H1 (cell line): ENCODE results near the gene C2CD2L. TPM values are rescaled to one million over a fixed set of nuclear protein-coding genes. Genes with fewer than 3 reads are reported as not detected.

ENCODE experiments used
- CTCF ChIA-PET: fragments of 300-600 bp; sonication (Branson Sonifier 250); formaldehyde crosslinking; loops from one replicate; lab custom pipeline; 2021; ENCODE audit not compliant: partially characterized antibody; lab: Charles Lee
- POLR2A ChIA-PET: fragments of 300-600 bp; sonication (Branson Sonifier 250); formaldehyde crosslinking; loops from one replicate; lab custom pipeline; 2021; ENCODE audit warnings: inconsistent platforms; ENCODE audit not compliant: partially characterized antibody; lab: Charles Lee
- DNase-seq, 2 experiments: peaks; one replicate each; pipeline versions ENCODE4 v3.0.0 to v3.0.0-alpha.2; 2010 to 2022; ENCODE audit warnings: low spot score in 2 of 2, low read depth in 1 of 2, mixed read lengths in 1 of 2
- FAIRE-seq: peaks from 2 replicates; lab custom pipeline; 2011; peaks lifted over from hg19 to GRCh38; lab: Jason Lieb, UNC
- H2AFZ ChIP-seq: 2 replicates; pipeline ENCODE4 v1.8.1; 2012; ENCODE audit warnings: low read length, inconsistent platforms
- H2AK5ac ChIP-seq: 2 replicates; pipeline ENCODE4 v1.6.1; 2013; ENCODE audit warnings: low read depth, low read length
- H2BK120ac ChIP-seq: replicated peaks from 2 replicates; pipeline ENCODE3; 2013; ENCODE audit warnings: low read depth, low read length, inconsistent platforms
- H2BK12ac ChIP-seq: 2 replicates; pipeline ENCODE4 v1.6.1; 2013; ENCODE audit warnings: low read depth, low read length
- H2BK15ac ChIP-seq: 2 replicates; pipeline ENCODE4 v1.6.1; 2013; ENCODE audit warnings: low read length
- H2BK20ac ChIP-seq: 2 replicates; pipeline ENCODE4 v1.6.1; 2013; ENCODE audit warnings: low read length
- H2BK5ac ChIP-seq: 2 replicates; pipeline ENCODE4 v1.6.1; 2013; ENCODE audit warnings: low read depth, low read length
- H3K14ac ChIP-seq: 2 replicates; pipeline ENCODE4 v1.6.1; 2013; ENCODE audit warnings: inconsistent platforms; ENCODE audit not compliant: insufficient read length
- H3K18ac ChIP-seq: 2 replicates; pipeline ENCODE4 v1.6.1; 2013; ENCODE audit warnings: low read length; ENCODE audit errors: extremely low read depth
- H3K23ac ChIP-seq: 2 replicates; pipeline ENCODE4 v1.6.1; 2013; ENCODE audit warnings: inconsistent platforms; ENCODE audit not compliant: insufficient read length
- H3K23me2 ChIP-seq: 2 replicates; pipeline ENCODE4 v1.6.1; 2013; ENCODE audit warnings: low read depth, low read length
- H3K27ac ChIP-seq: 2 replicates; pipeline ENCODE4 v1.6.1; 2011; ENCODE audit warnings: low read depth, low read length, inconsistent platforms
- H3K27me3 ChIP-seq, 4 experiments: replicated peaks in 1 of 4; 1 replicate in 1 of 4; 2 replicates in 3 of 4; pipeline versions ENCODE4 v1.6.1 to v1.8.1; 2011 to 2013; ENCODE audit warnings: low read length in 3 of 4, mild to moderate bottlenecking in 3 of 4, inconsistent platforms in 2 of 4, mixed read lengths in 2 of 4, moderate library complexity in 1 of 4; ENCODE audit not compliant: control insufficient read depth in 3 of 4, insufficient read depth in 3 of 4; ENCODE audit errors: extremely low read depth in 1 of 4
- H3K36me3 ChIP-seq, 4 experiments: 2 replicates each; pipeline versions ENCODE4 v1.6.1 to v1.8.1; 2011 to 2013; ENCODE audit warnings: mild to moderate bottlenecking in 4 of 4, low read length in 3 of 4, moderate library complexity in 2 of 4, control low read depth in 1 of 4, inconsistent platforms in 1 of 4; ENCODE audit not compliant: insufficient read depth in 4 of 4, control insufficient read depth in 2 of 4
- H3K4ac ChIP-seq: replicated peaks from 2 replicates; pipeline ENCODE3; 2013; ENCODE audit warnings: low read length, low read depth, mixed read lengths, inconsistent platforms; ENCODE audit not compliant: insufficient read length
- H3K4me1 ChIP-seq, 4 experiments: replicated peaks in 1 of 4; 1 replicate in 1 of 4; 2 replicates in 3 of 4; pipeline versions ENCODE4 v1.6.1 to v1.8.1; 2011 to 2013; ENCODE audit warnings: low read length in 3 of 4, inconsistent platforms in 2 of 4, mixed read lengths in 1 of 4; ENCODE audit not compliant: insufficient read depth in 4 of 4, control insufficient read depth in 3 of 4
- H3K4me2 ChIP-seq, 2 experiments: 2 replicates each; pipeline versions ENCODE4 v1.6.1 to v1.8.1; 2011 to 2013; ENCODE audit warnings: low read depth in 2 of 2, low read length in 2 of 2, control low read depth in 1 of 2, inconsistent platforms in 1 of 2, mild to moderate bottlenecking in 1 of 2; ENCODE audit not compliant: insufficient read depth in 1 of 2
- H3K4me3 ChIP-seq, 4 experiments: fragments of 200-600, 300-600 bp in 1 of 4; sonication (generic), shearing (Covaris generic), sonication (Bioruptor Twin) in 1 of 4; 2 replicates each; pipeline versions ENCODE4 v1.5.1 to v1.8.1; 2011 to 2016; ENCODE audit warnings: low read length in 4 of 4, low read depth in 3 of 4, control low read depth in 2 of 4, inconsistent platforms in 2 of 4, mild to moderate bottlenecking in 2 of 4, mixed read lengths in 1 of 4, moderate library complexity in 1 of 4; ENCODE audit not compliant: insufficient read depth in 2 of 4; ENCODE audit errors: extremely low read depth in 1 of 4
- H3K56ac ChIP-seq: replicated peaks from 2 replicates; pipeline ENCODE3; 2013; ENCODE audit warnings: low read depth, mild to moderate bottlenecking, mixed read lengths, low read length, inconsistent platforms; ENCODE audit not compliant: insufficient read length
- H3K79me1 ChIP-seq: 2 replicates; pipeline ENCODE4 v1.6.1; 2013; ENCODE audit warnings: low read depth, low read length, control low read depth
- H3K79me2 ChIP-seq, 2 experiments: 2 replicates each; pipeline versions ENCODE4 v1.6.1 to v1.8.1; 2012 to 2013; ENCODE audit warnings: low read length in 2 of 2, mild to moderate bottlenecking in 2 of 2, inconsistent platforms in 1 of 2; ENCODE audit not compliant: insufficient read depth in 2 of 2, control insufficient read depth in 1 of 2
- H3K9ac ChIP-seq, 4 experiments: replicated peaks in 1 of 4; 1 replicate in 1 of 4; 2 replicates in 3 of 4; pipeline versions ENCODE4 v1.6.1 to v1.8.1; 2011 to 2013; ENCODE audit warnings: low read depth in 3 of 4, low read length in 3 of 4, control low read depth in 2 of 4, mild to moderate bottlenecking in 2 of 4, moderate library complexity in 2 of 4, inconsistent platforms in 1 of 4; ENCODE audit errors: extremely low read depth in 1 of 4
- H3K9me3 ChIP-seq, 2 experiments: 2 replicates each; pipeline versions ENCODE4 v1.6.1 to v1.8.1; 2012 to 2013; ENCODE audit warnings: mild to moderate bottlenecking in 2 of 2, moderate library complexity in 2 of 2, control low read depth in 1 of 2, inconsistent platforms in 1 of 2, low read depth in 1 of 2, low read length in 1 of 2, mixed read lengths in 1 of 2; ENCODE audit not compliant: insufficient read depth in 2 of 2
- H4K20me1 ChIP-seq, 2 experiments: replicated peaks in 1 of 2; 2 replicates each; pipeline versions ENCODE3 to v1.8.1; 2011 to 2013; ENCODE audit warnings: inconsistent platforms in 2 of 2, low read length in 2 of 2, mild to moderate bottlenecking in 1 of 2; ENCODE audit not compliant: insufficient read depth in 2 of 2, control insufficient read depth in 1 of 2
- H4K5ac ChIP-seq: 2 replicates; pipeline ENCODE4 v1.6.1; 2013; ENCODE audit warnings: low read length, low read depth, mixed read lengths, inconsistent platforms; ENCODE audit not compliant: insufficient read length
- H4K8ac ChIP-seq: 2 replicates; pipeline ENCODE4 v1.8.0; 2013; ENCODE audit warnings: mild to moderate bottlenecking, moderate library complexity, low read length, inconsistent platforms; ENCODE audit not compliant: insufficient read depth; ENCODE audit errors: extremely low read depth
- H4K91ac ChIP-seq: replicated peaks from 2 replicates; pipeline ENCODE3; 2013; ENCODE audit warnings: low read length, mixed read lengths, inconsistent platforms; ENCODE audit not compliant: insufficient read length
- ASH2L ChIP-seq: fragments of 200-600, 300-600 bp; sonication (generic); IDR thresholded peaks from one replicate; pipeline ENCODE4 v1.7.1; 2017; ENCODE audit warnings: low read length
- GABPA ChIP-seq: IDR thresholded peaks from 2 replicates; pipeline ENCODE4 v1.6.1; 2011; ENCODE audit warnings: mild to moderate bottlenecking, low read length, moderate library complexity, borderline replicate concordance; ENCODE audit not compliant: insufficient read depth
- HDAC2 ChIP-seq, 2 experiments: fragments of 300-600 bp in 1 of 2; sonication (generic) in 1 of 2; IDR thresholded peaks; 2 replicates each; pipeline ENCODE4 v1.6.1; 2011 to 2012; ENCODE audit warnings: low read depth in 2 of 2, low read length in 2 of 2, mild to moderate bottlenecking in 2 of 2, moderate library complexity in 2 of 2, borderline replicate concordance in 1 of 2, inconsistent platforms in 1 of 2
- POLR2AphosphoS5 ChIP-seq: IDR thresholded peaks from 2 replicates; pipeline ENCODE4 v1.6.1; 2011; ENCODE audit warnings: low read depth, low read length
- WGBS, 2 experiments: shearing (Covaris generic) in 1 of 2; methylation state at CpG; one replicate each; pipeline versions ENCODE4 v1.1.6 to v1.1.7; 2013 to 2015; ENCODE audit warnings: low lambda C conversion rate in 2 of 2, mixed read lengths in 2 of 2, inconsistent platforms in 1 of 2, low coverage in 1 of 2, missing lambda C conversion rate in 1 of 2; ENCODE audit not compliant: insufficient replicate concordance in 2 of 2, insufficient coverage in 1 of 2, insufficient read length in 1 of 2; ENCODE audit errors: extremely low coverage in 1 of 2, missing lambda C conversion rate in 1 of 2; 5-methylcytosine and 5-hydroxymethylcytosine counted together
- polyA plus RNA-seq, 7 experiments: library from polyadenylated mRNA; depleted of rRNA in 3 of 7; stranded (reverse) in 5 of 7; unstranded in 2 of 7; fragments of >200 nt in 5 of 7; fragments of 200-250 nt in 2 of 7; gene quantifications; 1 replicate in 5 of 7; 2 replicates in 1 of 7; 4 replicates in 1 of 7; pipeline versions ENCODE4 v1.2.1 to v1.2.3, GENCODE V29; 2011 to 2013; ENCODE audit warnings: missing spikeins in 2 of 7, mixed read lengths in 2 of 7
- total RNA-seq: library from RNA; stranded (reverse); fragmentation: NEBNext Ultra II Directional; extraction: Animal tissue kit (Norgen Biotek cat#: 25700); gene quantifications from 2 replicates; pipeline ENCODE4 v1.2.1, GENCODE V29; 2021

C2CD2L gene
- total and polyA plus RNA-seq, 2 of the 8 experiments (the other 6 are each of a cell fraction or from before 2014, with no cell fraction given): 2.5 to 4.0 TPM

- no peak overlapping the region for H4K91ac ChIP-seq
- no peak overlapping the region for H3K23ac ChIP-seq
- H3K18ac ChIP-seq: no peak overlapping the region
- WGBS, 2 experiments: 91% methylated on average over 13 of the region's 13 CpGs; no CpG with 5 or more reads in 1 of the 2 experiments
- no peak overlapping the region for H2AFZ ChIP-seq
- H4K8ac ChIP-seq: peak overlapping the region; percentile 22; the same call in 1 of the 2 replicates
- FAIRE-seq: no peak
- CTCF ChIA-PET: interaction anchor here (0.6 to 1.6 kb wide), 9 partner anchors 10 to 303 kb away, joined by 3 to 7 read pairs (median 3); partner anchors contain the start of gene CBL
- TF ChIP-seq HDAC2 (IDR thresholded peaks at IDR 0.05; ENCODE audit: borderline replicate concordance in 1 of 2, low read depth in 2 of 2, low read length in 2 of 2): no peak
- peak; percentile 49 for TF ChIP-seq POLR2AphosphoS5
- TF ChIP-seq ASH2L: no peak
- no peak for TF ChIP-seq GABPA
- H3K14ac ChIP-seq: no peak overlapping the region
- no peaks in the 10 kb centered on the region for H3K27me3 ChIP-seq
- H3K4ac ChIP-seq: peak overlapping the region; percentile 10
- no peaks in the 10 kb centered on the region for H3K9me3 ChIP-seq
- no peak overlapping the region for H2BK12ac ChIP-seq
- H3K79me1 ChIP-seq: peaks cover 16% of the 10 kb centered on the region
- H2BK15ac ChIP-seq: no peak overlapping the region
- H3K79me2 ChIP-seq: peaks cover 18 to 34% of the 10 kb centered on the region in 2 experiments
- H3K23me2 ChIP-seq: peaks cover 2% of the 10 kb centered on the region; the same call in 1 of the 2 replicates
- peak overlapping the region; percentile 85 to 97 (median 92); a peak in 7 of 8 replicates for H3K4me3 ChIP-seq
- no peak overlapping the region for H2AK5ac ChIP-seq
- H2BK5ac ChIP-seq: no peak overlapping the region
- peaks cover 0 to 13% (median 3%) of the 10 kb centered on the region in 4 experiments; a peak in 5 of 7 replicates for H3K4me1 ChIP-seq
- peak overlapping the region in 1 of 4 experiments; percentile 89; a peak in 1 of 7 replicates for H3K9ac ChIP-seq
- H3K56ac ChIP-seq: no peak overlapping the region
- no peak for DNase-seq
- no peak overlapping the region for H3K27ac ChIP-seq
- H4K5ac ChIP-seq: no peak overlapping the region
- peak overlapping the region; percentile 95 to 96 for H3K4me2 ChIP-seq
- H2BK120ac ChIP-seq: no peak overlapping the region
- H3K36me3 ChIP-seq: peaks cover 4 to 48% (median 20%) of the 10 kb centered on the region in 4 experiments; a peak in 6 of 8 replicates
- POLR2A ChIA-PET: interaction anchor here (0.7 to 8.6 kb wide), 17 partner anchors 7 to 225 kb away, joined by 3 to 141 read pairs (median 4); partner anchors contain the start of genes ABCG4, C2CD2L, CBL and DPAGT1
- no peak overlapping the region for H2BK20ac ChIP-seq
- H4K20me1 ChIP-seq: peaks cover 16 to 18% of the 10 kb centered on the region in 2 experiments
Observed at GRCh38 chr11:119091966-119092879, 14.9 kb upstream of the C2CD2L start.
